Measurements from ENCODE around the gene FGFR3. TPM values are rescaled to one million over a fixed set of nuclear protein-coding genes. Genes with fewer than 3 reads are reported as not detected.

FGFR3 gene
- total and polyA plus RNA-seq, 9 of the 15 experiments (the other 6 are each of a cell fraction or from before 2014, with no cell fraction given), result 1.2 to 60.4 (median 12.7) TPM

DNA sequence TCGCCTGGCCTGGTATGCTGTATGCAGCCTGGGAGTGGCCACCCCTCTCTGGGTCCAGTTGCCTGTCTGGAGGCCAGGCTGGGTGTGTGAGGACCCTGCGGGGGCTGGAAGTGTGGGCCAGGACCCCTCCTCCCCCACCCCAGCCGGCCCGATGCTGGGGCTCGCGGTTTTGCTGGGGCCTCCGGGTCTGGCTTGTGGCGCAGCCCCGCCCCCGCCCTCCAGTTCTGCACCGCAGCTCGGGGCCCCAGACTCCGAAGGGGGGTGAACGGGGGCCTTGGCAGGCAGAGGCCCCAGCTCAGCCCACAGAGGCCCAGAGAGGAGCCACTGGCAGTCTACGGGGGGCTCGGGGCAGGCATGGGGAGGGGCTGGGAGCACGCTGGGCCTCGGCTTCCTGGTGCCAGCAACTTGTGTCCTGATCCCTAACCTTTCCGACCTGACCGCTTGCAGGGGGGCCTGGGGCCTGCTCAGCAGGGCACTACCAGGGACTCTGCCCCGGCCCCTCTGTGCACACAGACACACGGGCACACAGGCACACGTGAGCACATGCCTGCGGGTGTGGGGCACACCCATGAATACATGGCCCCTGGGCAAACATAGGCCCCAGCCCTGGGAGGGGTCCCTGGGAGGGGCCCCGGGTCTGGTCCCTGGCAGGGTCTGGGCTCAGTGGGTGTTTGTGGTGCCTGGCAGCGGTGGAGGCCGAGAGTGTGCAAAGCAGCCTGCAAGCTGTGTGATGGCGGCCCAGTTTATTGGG lies 21.4 kb upstream of the FGFR3 start (continued):
- TF ChIP-seq MGA (IDR thresholded peaks at IDR 0.05), result no peak
- TF ChIP-seq FOXA3 (CRISPR knock-in tag; conservative IDR thresholded peaks at IDR 0.05 in 1 of 2, IDR thresholded peaks at IDR 0.05 in 1 of 2), result no peak
- TF ChIP-seq, protein P1, sequence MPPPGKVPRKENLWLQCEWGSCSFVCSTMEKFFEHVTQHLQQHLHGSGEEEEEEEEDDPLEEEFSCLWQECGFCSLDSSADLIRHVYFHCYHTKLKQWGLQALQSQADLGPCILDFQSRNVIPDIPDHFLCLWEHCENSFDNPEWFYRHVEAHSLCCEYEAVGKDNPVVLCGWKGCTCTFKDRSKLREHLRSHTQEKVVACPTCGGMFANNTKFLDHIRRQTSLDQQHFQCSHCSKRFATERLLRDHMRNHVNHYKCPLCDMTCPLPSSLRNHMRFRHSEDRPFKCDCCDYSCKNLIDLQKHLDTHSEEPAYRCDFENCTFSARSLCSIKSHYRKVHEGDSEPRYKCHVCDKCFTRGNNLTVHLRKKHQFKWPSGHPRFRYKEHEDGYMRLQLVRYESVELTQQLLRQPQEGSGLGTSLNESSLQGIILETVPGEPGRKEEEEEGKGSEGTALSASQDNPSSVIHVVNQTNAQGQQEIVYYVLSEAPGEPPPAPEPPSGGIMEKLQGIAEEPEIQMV (tag; conservative IDR thresholded peaks at IDR 0.05; ENCODE audit: low read depth), result no peak
- TF ChIP-seq BDP1 (IDR thresholded peaks at IDR 0.05; ENCODE audit: insufficient read depth, insufficient read length), result no peak
- TF ChIP-seq RBM25 (IDR thresholded peaks at IDR 0.05; ENCODE audit: low read depth, low read length, severe bottlenecking), result no peak
- TF ChIP-seq ZNF134 (CRISPR knock-in tag; conservative IDR thresholded peaks at IDR 0.05), result no peak
- TF ChIP-seq SAFB2 (IDR thresholded peaks at IDR 0.05; ENCODE audit: borderline replicate concordance, low read depth, low read length, severe bottlenecking), result no peak
- TF ChIP-seq HDAC8 (tag; IDR thresholded peaks at IDR 0.05), result no peak
